Esophagus squamous epithelium (tissue), 5 donors: Measurements from ENCODE around the gene DAPK1. TPM values are rescaled to one million over a fixed set of nuclear protein-coding genes. Genes with fewer than 3 reads are reported as not detected.

Experiments
- DNase-seq: peaks from one replicate; lab custom pipeline; 2025; lab: John Stamatoyannopoulos, UW
- H3K27ac ChIP-seq, 4 donors: fragments of 200-600 bp; sonication (generic); one replicate each; pipeline ENCODE4 v1.5.1; 2016 to 2019; ENCODE audit warnings: mild to moderate bottlenecking in 1 of 4
- H3K27me3 ChIP-seq, 4 donors: fragments of 200-600 bp; sonication (generic); 1 replicate in 3 of 4; 2 replicates in 1 of 4; pipeline versions ENCODE4 v1.5.1 to v1.6.0; 2017 to 2021; ENCODE audit warnings: antibody characterized with exemption in 1 of 4
- H3K36me3 ChIP-seq, 3 donors: fragments of 200-600 bp; sonication (generic); one replicate each; pipeline ENCODE4 v1.5.1; 2016 to 2019
- H3K4me1 ChIP-seq, 3 donors: fragments of 200-600 bp; sonication (generic); one replicate each; pipeline ENCODE4 v1.5.1; 2017 to 2019
- H3K4me3 ChIP-seq, 4 donors: fragments of 200-600 bp; sonication (generic); 1 replicate in 3 of 4; 2 replicates in 1 of 4; pipeline ENCODE4 v1.5.1; 2016 to 2019; ENCODE audit warnings: mild to moderate bottlenecking in 2 of 4, moderate library complexity in 1 of 4
- H3K9me3 ChIP-seq, 3 donors: fragments of 200-600 bp; sonication (generic); one replicate each; pipeline ENCODE4 v1.5.1; 2016 to 2019
- CTCF ChIP-seq, 6 experiments: fragments of 450-650 bp in 4 of 6; fragments of 200-600 bp in 2 of 6; sonication (generic) in 2 of 6; IDR thresholded peaks; one replicate each; pipeline ENCODE4 v1.5.1; 2016 to 2019; ENCODE audit warnings: antibody characterized with exemption in 6 of 6, mild to moderate bottlenecking in 4 of 6, moderate library complexity in 4 of 6
- POLR2A ChIP-seq, 4 donors: fragments of 450-650 bp; IDR thresholded peaks; one replicate each; pipeline ENCODE4 v1.6.1; 2017; ENCODE audit warnings: antibody characterized with exemption in 4 of 4, mild to moderate bottlenecking in 4 of 4, moderate library complexity in 3 of 4
- WGBS, 2 donors: methylation state at CpG; one replicate each; pipeline ENCODE4 v1.1.5; 2018; 5-methylcytosine and 5-hydroxymethylcytosine counted together
- intact Hi-C: fragments of 100-400 bp; cut with DNase I; formaldehyde crosslinking; loops from one replicate; pipeline ENCODE4 v1.15.0; 2022
- total RNA-seq, 4 donors: library from RNA; depleted of rRNA; stranded (reverse); fragments of >200 nt; gene quantifications; one replicate each; pipeline ENCODE4 v1.1.0, GENCODE V29; 2016
- donor health status: DM: yes; HTN: yes; CAD: no.

Gene DAPK1
- total RNA-seq, 4 donors from 2014 or later = 2.2 to 14.5 (median 5.5) TPM

GRCh38 chr9:87711857-87712800 is 214.5 kb downstream of the DAPK1 start:
- no peak overlapping the region for H3K4me3 ChIP-seq
- whole genome bisulfite sequencing, 2 donors = 52% methylated on average over 2 to 4 of the region's 9 CpGs
- intact Hi-C loops = no loop called here
- no peaks in the 10 kb centered on the region for H3K9me3 ChIP-seq
- H3K36me3 ChIP-seq = peaks cover 0 to 4% (median 0%) of the 10 kb centered on the region in 3 donors
- TF ChIP-seq POLR2A (IDR thresholded peaks at IDR 0.05) (no peak), CTCF (IDR thresholded peaks at IDR 0.05) (no peak)
- no peaks in the 10 kb centered on the region for H3K27me3 ChIP-seq
- H3K27ac ChIP-seq = peak overlapping the region in 2 of 4 donors; percentile 47 to 89
- no peak for DNase-seq
- H3K4me1 ChIP-seq = peaks cover 7 to 27% (median 16%) of the 10 kb centered on the region in 3 donors

- H3K9me3 ChIP-seq = no peaks in the 10 kb centered on the region
- TF ChIP-seq POLR2A (IDR thresholded peaks at IDR 0.05) = no peak
- no peak for TF ChIP-seq CTCF (IDR thresholded peaks at IDR 0.05)
- no peak for DNase-seq
- H3K4me3 ChIP-seq = no peak overlapping the region
- no peaks in the 10 kb centered on the region for H3K27me3 ChIP-seq
- H3K27ac ChIP-seq = peak overlapping the region in 3 of 4 donors; percentile 56 to 89 (median 76)
- intact Hi-C loops = no loop called here
- H3K4me1 ChIP-seq = peaks cover 7 to 27% (median 16%) of the 10 kb centered on the region in 3 donors
- no peaks in the 10 kb centered on the region for H3K36me3 ChIP-seq
- 85 to 93% methylated on average over 6 of the region's 6 CpGs for WGBS, 2 donors
Measured at GRCh38 chr9:87712801-87713277, 215.2 kb downstream of the DAPK1 start.

- H3K4me3 ChIP-seq = peak overlapping the region in 1 of 4 donors; percentile 38
- peak; percentile 19 for DNase-seq
- no peaks in the 10 kb centered on the region for H3K27me3 ChIP-seq
- H3K4me1 ChIP-seq = peaks cover 7 to 27% (median 16%) of the 10 kb centered on the region in 3 donors
- no peaks in the 10 kb centered on the region for H3K9me3 ChIP-seq
- TF ChIP-seq CTCF (IDR thresholded peaks at IDR 0.05) (no peak), POLR2A (IDR thresholded peaks at IDR 0.05) (no peak)
- H3K27ac ChIP-seq = peak overlapping the region in 3 of 4 donors; percentile 56 to 89 (median 76)
- 33 to 46% methylated on average over 8 to 11 of the region's 11 CpGs for WGBS, 2 donors
- intact Hi-C loops = no loop called here
- H3K36me3 ChIP-seq = no peaks in the 10 kb centered on the region
Measured at GRCh38 chr9:87713278-87713987, 215.8 kb downstream of the DAPK1 start.

GRCh38 chr9:87713988-87714330 is 216.3 kb downstream of the DAPK1 start:
- H3K27me3 ChIP-seq = no peaks in the 10 kb centered on the region
- TF ChIP-seq POLR2A (IDR thresholded peaks at IDR 0.05) (no peak), CTCF (IDR thresholded peaks at IDR 0.05) (no peak)
- 36 to 61% methylated on average over 5 of the region's 5 CpGs for WGBS, 2 donors
- H3K4me1 ChIP-seq = peaks cover 7 to 27% (median 16%) of the 10 kb centered on the region in 3 donors
- peak overlapping the region in 3 of 4 donors; percentile 56 to 89 (median 76) for H3K27ac ChIP-seq
- no peaks in the 10 kb centered on the region for H3K36me3 ChIP-seq
- H3K9me3 ChIP-seq = no peaks in the 10 kb centered on the region
- H3K4me3 ChIP-seq = peak overlapping the region in 1 of 4 donors; percentile 38
- intact Hi-C loops = no loop called here
- DNase-seq = no peak
